ENCODE measurements around the gene STAT3. TPM values are rescaled to one million over a fixed set of nuclear protein-coding genes. Genes with fewer than 3 reads are reported as not detected.
A peak's percentile ranks its signal among the peaks of the same experiment; 100 is the strongest.
"Not testable (repeated sequence)": the region's sequence is repeated elsewhere in the genome, so short reads cannot be mapped to it uniquely, and the experiment has no call there.

STAT3 gene
- total RNA-seq, 1 donor from 2014 or later, result 116 TPM

DNA sequence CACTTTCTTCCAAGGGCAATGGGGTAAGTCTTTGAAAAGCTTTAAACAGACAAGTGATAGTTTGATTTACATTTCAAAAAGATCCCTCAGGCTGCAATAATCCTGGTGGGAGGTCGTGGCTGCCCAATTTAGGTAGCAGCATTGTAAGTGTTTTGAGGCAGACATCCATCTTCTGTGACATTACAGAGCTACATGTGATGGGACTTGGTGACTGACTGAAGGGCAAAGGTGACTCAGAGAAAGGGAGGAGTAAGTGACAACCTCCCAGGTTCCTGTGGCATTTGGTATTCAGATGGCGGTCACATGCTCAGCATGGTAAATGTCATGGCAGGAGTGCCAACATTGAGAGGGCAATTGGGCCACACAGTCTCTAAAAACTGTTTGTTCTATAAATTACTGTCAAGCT, 26.5 kb downstream of the STAT3 start:
- intact Hi-C loops (cut with micrococcal nuclease), result no loop called here
- no peak for DNase-seq
- H3K36me3 ChIP-seq, result no peaks in the 10 kb centered on the region
- H3K4me3 ChIP-seq, result no peak overlapping the region
- H3K27ac ChIP-seq (replicated peaks), result peak overlapping the region; percentile 75
- no peaks in the 10 kb centered on the region for H3K27me3 ChIP-seq (ENCODE audit: low read depth)
- H3K4me1 ChIP-seq, result peaks cover 98% of the 10 kb centered on the region
- TF ChIP-seq, protein P1, sequence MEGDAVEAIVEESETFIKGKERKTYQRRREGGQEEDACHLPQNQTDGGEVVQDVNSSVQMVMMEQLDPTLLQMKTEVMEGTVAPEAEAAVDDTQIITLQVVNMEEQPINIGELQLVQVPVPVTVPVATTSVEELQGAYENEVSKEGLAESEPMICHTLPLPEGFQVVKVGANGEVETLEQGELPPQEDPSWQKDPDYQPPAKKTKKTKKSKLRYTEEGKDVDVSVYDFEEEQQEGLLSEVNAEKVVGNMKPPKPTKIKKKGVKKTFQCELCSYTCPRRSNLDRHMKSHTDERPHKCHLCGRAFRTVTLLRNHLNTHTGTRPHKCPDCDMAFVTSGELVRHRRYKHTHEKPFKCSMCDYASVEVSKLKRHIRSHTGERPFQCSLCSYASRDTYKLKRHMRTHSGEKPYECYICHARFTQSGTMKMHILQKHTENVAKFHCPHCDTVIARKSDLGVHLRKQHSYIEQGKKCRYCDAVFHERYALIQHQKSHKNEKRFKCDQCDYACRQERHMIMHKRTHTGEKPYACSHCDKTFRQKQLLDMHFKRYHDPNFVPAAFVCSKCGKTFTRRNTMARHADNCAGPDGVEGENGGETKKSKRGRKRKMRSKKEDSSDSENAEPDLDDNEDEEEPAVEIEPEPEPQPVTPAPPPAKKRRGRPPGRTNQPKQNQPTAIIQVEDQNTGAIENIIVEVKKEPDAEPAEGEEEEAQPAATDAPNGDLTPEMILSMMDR (IDR thresholded peaks at IDR 0.05; ENCODE audit: borderline replicate concordance), result no peak
- H3K9me3 ChIP-seq (replicated peaks), result no peaks in the 10 kb centered on the region

DNA sequence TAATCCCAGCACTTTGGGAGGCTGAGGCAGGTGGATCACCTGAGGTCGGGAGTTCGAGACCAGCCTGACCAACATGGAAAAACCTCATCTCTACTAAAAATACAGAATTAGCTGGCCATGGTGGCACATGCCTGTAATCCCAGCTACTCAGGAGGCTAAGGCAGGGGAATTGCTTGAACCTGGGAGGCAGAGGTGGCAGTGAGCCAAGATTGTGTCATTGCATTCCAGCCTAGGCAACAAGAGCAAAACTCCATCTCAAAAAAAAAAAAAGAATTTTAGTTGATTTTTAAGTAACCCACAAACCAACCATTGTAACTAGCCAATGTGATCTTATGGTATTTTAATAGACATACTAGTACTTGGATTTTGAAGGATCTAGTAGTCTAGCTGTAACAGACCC, 27.9 kb downstream of the STAT3 start:
- H3K27me3 ChIP-seq (ENCODE audit: low read depth); intact Hi-C loops (cut with micrococcal nuclease); H3K36me3 ChIP-seq; H3K4me3 ChIP-seq; H3K9me3 ChIP-seq (replicated peaks): not testable (repeated sequence)
- peaks cover 98% of the 10 kb centered on the region for H3K4me1 ChIP-seq
- H3K27ac ChIP-seq (replicated peaks), result peak overlapping the region; percentile 75
- peak; percentile 33 for DNase-seq

DNA sequence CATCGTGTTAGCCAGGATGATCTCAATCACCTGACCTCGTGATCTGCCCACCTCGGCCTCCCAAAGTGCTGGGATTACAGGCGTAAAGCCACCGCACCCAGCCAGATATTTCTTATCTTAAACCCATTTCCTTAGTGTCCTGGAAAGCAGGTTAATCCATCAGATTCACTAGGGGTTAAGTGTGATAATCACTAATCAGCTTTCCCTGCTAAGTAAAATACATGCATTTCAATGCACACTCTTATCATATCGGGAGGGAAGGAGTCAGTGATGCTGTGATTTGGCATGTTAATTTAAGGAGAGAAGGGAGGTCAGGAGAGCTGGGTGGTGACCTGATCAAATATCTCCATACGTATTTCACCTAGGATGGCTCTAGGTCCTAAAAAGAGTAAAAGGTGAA, 29.1 kb downstream of the STAT3 start:
- Histone ChIP-seq H3K27me3 (ENCODE audit: low read depth) (no peaks in the 10 kb centered on the region), H3K36me3 (no peaks in the 10 kb centered on the region), H3K4me3 (no peak overlapping the region), H3K9me3 (replicated peaks) (no peaks in the 10 kb centered on the region), H3K4me1 (peaks cover 98% of the 10 kb centered on the region), H3K27ac (replicated peaks) (no peak overlapping the region)
- intact Hi-C loops (cut with micrococcal nuclease), result no loop called here
- TF ChIP-seq, protein P1 (IDR thresholded peaks at IDR 0.05; ENCODE audit: borderline replicate concordance), result no peak
- DNase-seq, result no peak

DNA sequence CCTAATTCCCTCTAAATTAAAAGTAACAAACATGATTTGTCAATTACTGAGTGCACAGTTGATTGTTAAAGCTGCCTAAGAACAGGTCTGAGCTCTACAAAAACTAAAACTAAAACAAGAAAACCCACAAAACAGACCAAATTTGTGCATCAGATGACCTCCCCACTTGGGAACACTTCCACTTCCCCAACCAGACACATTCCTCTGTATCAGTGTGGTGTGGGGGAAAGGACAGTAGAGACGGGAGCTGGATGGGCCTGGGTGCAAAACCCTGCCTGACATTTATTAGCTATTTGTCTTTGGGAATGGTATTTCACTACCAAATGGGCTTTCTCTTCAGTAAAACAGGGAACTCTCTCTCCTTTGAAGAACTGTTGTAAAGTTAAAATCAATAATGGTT, 29.8 kb downstream of the STAT3 start:
- DNase-seq, result no peak
- H3K4me1 ChIP-seq, result peaks cover 98% of the 10 kb centered on the region
- intact Hi-C loops (cut with micrococcal nuclease), result no loop called here
- no peaks in the 10 kb centered on the region for H3K9me3 ChIP-seq (replicated peaks)
- H3K27ac ChIP-seq (replicated peaks), result no peak overlapping the region
- TF ChIP-seq, protein P1 (IDR thresholded peaks at IDR 0.05; ENCODE audit: borderline replicate concordance), result no peak
- H3K4me3 ChIP-seq, result no peak overlapping the region
- H3K27me3 ChIP-seq (ENCODE audit: low read depth), result no peaks in the 10 kb centered on the region
- no peaks in the 10 kb centered on the region for H3K36me3 ChIP-seq

DNA sequence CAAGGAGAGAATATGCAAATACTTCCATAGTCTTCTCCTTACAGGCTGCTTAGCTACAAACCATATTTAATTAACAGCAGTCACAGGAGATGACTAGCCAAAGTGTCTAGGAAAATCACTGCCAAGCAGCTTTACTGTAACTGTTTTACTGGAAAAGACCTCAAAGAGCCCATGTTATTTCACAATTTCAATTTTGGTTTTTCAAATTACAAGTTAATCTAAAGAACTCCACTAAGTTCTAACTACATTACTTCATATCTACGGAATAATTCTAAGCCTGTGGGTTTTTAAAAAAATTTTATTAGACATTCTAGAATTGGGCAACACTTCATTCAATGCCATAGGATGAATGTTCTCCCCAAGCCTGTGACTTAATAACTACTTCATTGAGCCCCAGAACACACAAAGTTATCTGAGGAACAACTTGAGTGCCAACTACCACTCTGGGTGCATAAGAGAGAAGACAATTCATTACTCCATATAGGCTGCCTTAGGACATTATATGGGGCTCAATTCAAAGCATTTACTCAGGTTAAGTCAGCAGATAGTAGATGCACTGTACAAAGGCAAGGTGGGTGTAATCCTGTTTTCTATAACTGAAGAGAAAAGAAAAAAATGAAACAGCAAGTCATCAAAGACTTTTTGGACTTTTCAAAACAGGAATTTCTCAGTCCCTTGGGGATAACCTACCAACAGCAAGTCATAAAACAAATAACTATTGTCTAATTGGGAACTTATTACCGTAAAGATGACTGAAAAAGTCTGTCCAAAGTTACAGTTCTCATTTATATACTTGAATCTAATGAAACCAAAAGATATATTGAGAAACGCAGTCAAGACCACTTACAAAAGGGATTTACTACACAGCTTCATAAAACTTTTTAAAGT, 33.0 kb downstream of the STAT3 start:
- no peak for DNase-seq
- intact Hi-C loops (cut with micrococcal nuclease), result no loop called here
- Histone ChIP-seq H3K36me3 (no peaks in the 10 kb centered on the region), H3K9me3 (replicated peaks) (no peaks in the 10 kb centered on the region), H3K4me1 (peaks cover 85% of the 10 kb centered on the region), H3K27ac (replicated peaks) (peak overlapping the region; percentile 20), H3K27me3 (ENCODE audit: low read depth) (no peaks in the 10 kb centered on the region), H3K4me3 (no peak overlapping the region)
- TF ChIP-seq, protein P1 (IDR thresholded peaks at IDR 0.05; ENCODE audit: borderline replicate concordance), result no peak

DNA sequence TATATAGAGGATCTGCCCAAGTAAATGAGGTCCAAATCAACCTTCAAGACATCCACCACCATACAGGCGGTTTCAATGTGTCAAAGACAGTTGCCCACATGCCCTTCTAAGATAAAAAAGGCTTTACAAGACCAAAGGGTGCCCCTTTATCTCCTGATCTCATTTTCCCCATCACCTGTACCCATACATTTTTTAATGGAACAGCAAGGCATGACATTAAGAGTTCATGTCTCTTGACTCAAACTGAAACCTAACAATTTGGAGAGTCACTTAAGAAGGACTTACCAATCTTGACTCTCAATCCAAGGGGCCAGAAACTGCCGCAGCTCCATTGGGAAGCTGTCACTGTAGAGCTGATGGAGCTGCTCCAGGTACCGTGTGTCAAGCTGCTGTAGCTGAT, 40.1 kb downstream of the STAT3 start:
- TF ChIP-seq, protein P1 (IDR thresholded peaks at IDR 0.05; ENCODE audit: borderline replicate concordance), result no peak
- Histone ChIP-seq H3K4me1 (peaks cover 63% of the 10 kb centered on the region), H3K27me3 (ENCODE audit: low read depth) (no peaks in the 10 kb centered on the region), H3K9me3 (replicated peaks) (no peaks in the 10 kb centered on the region), H3K27ac (replicated peaks) (peak overlapping the region; percentile 45), H3K4me3 (no peak overlapping the region), H3K36me3 (peaks cover 36% of the 10 kb centered on the region)
- DNase-seq, result no peak
- intact Hi-C loops (cut with micrococcal nuclease), result no loop called here
